Kidney epithelial cell (primary cell): Measurements from ENCODE around the gene TM9SF2. TPM values are rescaled to one million over a fixed set of nuclear protein-coding genes. Genes with fewer than 3 reads are reported as not detected.

ENCODE experiments used
- DNase-seq: peaks from one replicate; pipeline ENCODE4 v3.0.0-alpha.2; 2010; ENCODE audit warnings: low read depth
- H3K27me3 ChIP-seq: 2 replicates; pipeline ENCODE4 v1.6.0; 2011; ENCODE audit warnings: low read length; ENCODE audit not compliant: control insufficient read depth, insufficient read depth
- H3K36me3 ChIP-seq: 2 replicates; pipeline ENCODE4 v1.5.1; 2011; ENCODE audit warnings: low read length; ENCODE audit not compliant: control insufficient read depth, insufficient read depth
- H3K4me3 ChIP-seq: 2 replicates; pipeline ENCODE4 v1.5.1; 2011; ENCODE audit warnings: low read depth, mild to moderate bottlenecking, control low read depth, low read length
- total RNA-seq: library from RNA; depleted of rRNA; stranded (reverse); fragments of >200 nt; gene quantifications from 2 replicates; pipeline ENCODE4 v1.2.3, GENCODE V29; 2015
- TF ChIP-seq, protein P1 (sequence below): IDR thresholded peaks from 2 replicates; pipeline ENCODE4 v1.5.1; 2011; ENCODE audit warnings: mild to moderate bottlenecking, moderate library complexity, low read length, control low read depth, inconsistent platforms; ENCODE audit not compliant: insufficient read depth, poor library complexity, severe bottlenecking

Gene TM9SF2
- total RNA-seq, 1 donor from 2014 or later, result 137 TPM

DNA sequence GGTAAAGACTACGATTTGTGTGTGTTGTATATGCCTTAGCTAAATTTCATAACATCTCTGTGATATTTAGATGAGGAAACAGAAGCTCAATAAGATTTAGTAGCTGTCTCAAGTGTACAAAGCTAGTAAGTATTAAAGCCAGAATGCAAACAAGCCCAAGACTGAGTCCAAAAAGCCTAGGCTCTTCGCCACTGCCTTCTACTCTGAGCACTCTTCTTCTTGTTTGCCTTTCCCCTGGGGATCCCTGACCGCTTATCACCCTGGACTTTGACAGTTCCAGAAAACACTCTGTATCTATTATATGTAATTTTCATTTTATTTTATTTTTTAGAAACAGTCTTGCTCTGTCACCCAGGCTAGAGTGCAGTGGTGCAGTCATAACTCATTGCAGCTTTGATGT is 5.8 kb downstream of the TM9SF2 start:
- no peaks in the 10 kb centered on the region for H3K27me3 ChIP-seq
- no peak for DNase-seq
- H3K36me3 ChIP-seq, result peaks cover 5% of the 10 kb centered on the region
- TF ChIP-seq, protein P1, sequence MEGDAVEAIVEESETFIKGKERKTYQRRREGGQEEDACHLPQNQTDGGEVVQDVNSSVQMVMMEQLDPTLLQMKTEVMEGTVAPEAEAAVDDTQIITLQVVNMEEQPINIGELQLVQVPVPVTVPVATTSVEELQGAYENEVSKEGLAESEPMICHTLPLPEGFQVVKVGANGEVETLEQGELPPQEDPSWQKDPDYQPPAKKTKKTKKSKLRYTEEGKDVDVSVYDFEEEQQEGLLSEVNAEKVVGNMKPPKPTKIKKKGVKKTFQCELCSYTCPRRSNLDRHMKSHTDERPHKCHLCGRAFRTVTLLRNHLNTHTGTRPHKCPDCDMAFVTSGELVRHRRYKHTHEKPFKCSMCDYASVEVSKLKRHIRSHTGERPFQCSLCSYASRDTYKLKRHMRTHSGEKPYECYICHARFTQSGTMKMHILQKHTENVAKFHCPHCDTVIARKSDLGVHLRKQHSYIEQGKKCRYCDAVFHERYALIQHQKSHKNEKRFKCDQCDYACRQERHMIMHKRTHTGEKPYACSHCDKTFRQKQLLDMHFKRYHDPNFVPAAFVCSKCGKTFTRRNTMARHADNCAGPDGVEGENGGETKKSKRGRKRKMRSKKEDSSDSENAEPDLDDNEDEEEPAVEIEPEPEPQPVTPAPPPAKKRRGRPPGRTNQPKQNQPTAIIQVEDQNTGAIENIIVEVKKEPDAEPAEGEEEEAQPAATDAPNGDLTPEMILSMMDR, result no peak
- H3K4me3 ChIP-seq, result no peak overlapping the region

GRCh38 chr13:99507551-99507950 is 6.3 kb downstream of the TM9SF2 start:
- Histone ChIP-seq H3K27me3 (no peaks in the 10 kb centered on the region), H3K4me3 (no peak overlapping the region), H3K36me3 (peaks cover 5% of the 10 kb centered on the region)
- DNase-seq, result no peak
- TF ChIP-seq, protein P1, result no peak

DNA sequence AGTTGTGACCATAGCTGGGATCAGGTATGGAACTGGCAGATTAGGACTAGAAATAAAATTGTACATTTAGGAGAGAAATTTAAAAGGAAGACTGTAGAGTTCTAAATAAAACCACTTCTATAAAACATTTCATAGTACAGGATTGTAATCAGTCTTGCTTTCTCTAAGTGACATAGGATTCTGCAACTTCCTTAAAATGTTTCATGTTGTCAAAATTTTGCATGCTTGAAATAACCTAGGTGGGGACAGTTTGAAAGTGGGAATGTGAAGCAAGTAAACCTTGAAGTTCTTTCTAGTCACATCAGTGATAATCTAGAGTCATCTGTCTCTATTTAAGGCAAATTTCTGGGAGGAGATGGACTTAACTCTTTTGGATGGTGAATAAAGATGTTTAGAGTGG is 6.7 kb downstream of the TM9SF2 start:
- no peak for DNase-seq
- TF ChIP-seq, protein P1, result no peak
- peaks cover 5% of the 10 kb centered on the region for H3K36me3 ChIP-seq
- H3K27me3 ChIP-seq, result no peaks in the 10 kb centered on the region
- H3K4me3 ChIP-seq, result no peak overlapping the region

DNA sequence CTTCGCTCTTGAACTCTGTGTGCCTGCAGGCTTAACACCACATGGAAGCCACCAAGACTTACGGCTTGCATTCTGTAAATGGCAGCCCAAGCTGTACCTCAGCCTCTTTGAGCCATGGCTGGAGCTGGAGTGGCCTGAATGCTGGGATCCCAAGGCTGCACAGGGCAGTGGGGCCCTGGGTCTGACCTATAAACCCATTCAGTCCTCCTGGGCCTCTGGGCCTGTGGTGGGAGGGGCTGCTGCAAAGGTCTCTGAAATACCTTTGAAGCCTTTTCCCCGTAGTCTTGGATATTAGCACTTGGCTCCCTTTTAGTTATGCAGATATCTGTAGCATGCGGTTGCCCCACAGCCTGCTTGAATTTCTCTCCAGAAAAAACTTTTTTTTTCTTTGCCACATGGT is 8.2 kb downstream of the TM9SF2 start:
- TF ChIP-seq, protein P1, result no peak
- H3K27me3 ChIP-seq, result no peaks in the 10 kb centered on the region
- peaks cover 5% of the 10 kb centered on the region for H3K36me3 ChIP-seq

GRCh38 chr13:99514801-99515200 is 13.5 kb downstream of the TM9SF2 start:
- Histone ChIP-seq H3K36me3 (no peaks in the 10 kb centered on the region), H3K27me3 (no peaks in the 10 kb centered on the region), H3K4me3 (no peak overlapping the region)
- TF ChIP-seq, protein P1, result no peak
- DNase-seq, result no peak

More for the DNA sequence above, 8.2 kb downstream of the TM9SF2 start:
- DNase-seq, result no peak
- no peak overlapping the region for H3K4me3 ChIP-seq

DNA sequence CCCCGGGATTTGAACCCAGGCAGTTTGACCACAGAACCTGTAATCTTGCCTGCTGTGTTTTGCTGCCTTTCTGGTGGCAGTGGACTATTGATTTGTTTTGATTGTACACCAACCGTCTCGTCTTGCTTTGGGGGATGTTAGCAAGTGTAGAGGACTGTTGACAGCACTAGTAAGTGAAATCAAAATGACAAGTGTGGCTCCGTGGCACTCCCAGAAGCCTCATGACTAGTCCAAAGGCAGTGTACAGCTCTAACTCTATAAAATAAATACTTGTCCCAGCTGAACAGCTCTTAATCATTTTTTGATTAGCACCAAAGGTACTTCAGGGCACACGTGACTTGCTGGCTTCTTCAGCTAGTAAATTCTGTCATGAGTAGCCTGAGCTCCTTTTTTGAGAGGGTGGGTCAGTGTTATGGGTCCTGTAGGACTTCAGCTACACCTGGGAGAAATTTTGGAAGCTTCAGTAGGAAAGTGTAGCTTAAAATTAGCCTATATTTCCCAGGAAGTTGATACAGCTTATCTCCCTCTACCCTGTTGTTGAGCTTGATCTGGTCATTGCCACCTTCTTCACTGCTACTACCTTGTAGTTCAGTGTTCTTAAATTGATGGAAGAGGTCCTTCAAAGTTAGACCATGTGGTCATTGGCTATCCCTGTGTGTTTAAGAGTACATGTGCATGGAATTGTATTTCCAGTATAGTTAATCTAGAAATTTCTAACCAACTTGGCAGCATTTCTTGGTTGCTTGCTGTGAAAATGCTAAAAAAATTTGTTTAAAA is 15.1 kb downstream of the TM9SF2 start:
- no peaks in the 10 kb centered on the region for H3K36me3 ChIP-seq

More for the DNA sequence above, 15.1 kb downstream of the TM9SF2 start:
- DNase-seq, result no peak
- TF ChIP-seq, protein P1, result no peak
- Histone ChIP-seq H3K4me3 (no peak overlapping the region), H3K27me3 (no peaks in the 10 kb centered on the region)
